ENCODE results near the gene NTPCR. TPM values are rescaled to one million over a fixed set of nuclear protein-coding genes. Genes with fewer than 3 reads are reported as not detected.
A peak's percentile ranks its signal among the peaks of the same experiment; 100 is the strongest.

Gene NTPCR
- total and polyA plus RNA-seq, 10 donors: 18.8 to 42.6 (median 29.8) TPM

GRCh38 chr1:232965912-232966217, 15.5 kb downstream of the NTPCR start:
- Histone ChIP-seq H3K9me3 (no peaks in the 10 kb centered on the region), H3K27ac (peak overlapping the region in 1 of 8 donors; percentile 5), H3K4me1 (peaks cover 0 to 23% (median 9%) of the 10 kb centered on the region in 6 donors), H3K27me3 (replicated peaks in 1 of 7) (no peaks in the 10 kb centered on the region), H3K36me3 (peaks cover 0 to 77% (median 15%) of the 10 kb centered on the region in 6 donors), H3K4me3 (no peak overlapping the region)
- no peak for DNase-seq
- intact Hi-C loops (cut with DNase I; ENCODE audit: low total_unique reads): no loop called here
- 93 to 100% (median 98%) methylated on average over 6 of the region's 6 CpGs for WGBS, 5 donors
- TF ChIP-seq CTCF (IDR thresholded peaks at IDR 0.05 in 8 of 11, conservative IDR thresholded peaks at IDR 0.05 in 3 of 11) (no peak), POLR2A (IDR thresholded peaks at IDR 0.05) (no peak), POLR2AphosphoS5 (IDR thresholded peaks at IDR 0.05) (no peak)

GRCh38 chr1:232966663-232967062, 16.3 kb downstream of the NTPCR start:
- Histone ChIP-seq H3K27me3 (replicated peaks in 1 of 7) (no peaks in the 10 kb centered on the region), H3K36me3 (peaks cover 0 to 77% (median 22%) of the 10 kb centered on the region in 6 donors), H3K9me3 (no peaks in the 10 kb centered on the region), H3K4me1 (peaks cover 0 to 23% (median 9%) of the 10 kb centered on the region in 6 donors), H3K27ac (peak overlapping the region in 2 of 8 donors; percentile 1 to 13), H3K4me3 (no peak overlapping the region)
- no peak for DNase-seq
- no peak for TF ChIP-seq CTCF (IDR thresholded peaks at IDR 0.05 in 8 of 11, conservative IDR thresholded peaks at IDR 0.05 in 3 of 11)
- no peak for TF ChIP-seq POLR2AphosphoS5 (IDR thresholded peaks at IDR 0.05)
- TF ChIP-seq POLR2A (IDR thresholded peaks at IDR 0.05): no peak
- intact Hi-C loops (cut with DNase I; ENCODE audit: low total_unique reads): no loop called here
- 60 to 71% (median 66%) methylated on average over 4 of the region's 4 CpGs for WGBS, 5 donors

GRCh38 chr1:232968391-232968790, 18.0 kb downstream of the NTPCR start:
- no peaks in the 10 kb centered on the region for H3K27me3 ChIP-seq (replicated peaks in 1 of 7)
- H3K4me3 ChIP-seq: no peak overlapping the region
- peaks cover 0 to 13% (median 12%) of the 10 kb centered on the region in 8 donors for H3K9me3 ChIP-seq
- 90 to 99% (median 95%) methylated on average over 5 of the region's 5 CpGs for WGBS, 5 donors
- no peak overlapping the region for H3K27ac ChIP-seq
- peaks cover 0 to 14% (median under 1%) of the 10 kb centered on the region in 6 donors for H3K4me1 ChIP-seq
- peaks cover 0 to 88% (median 36%) of the 10 kb centered on the region in 6 donors for H3K36me3 ChIP-seq
- DNase-seq: no peak
- intact Hi-C loops (cut with DNase I; ENCODE audit: low total_unique reads): no loop called here
- TF ChIP-seq POLR2AphosphoS5 (IDR thresholded peaks at IDR 0.05): no peak
- TF ChIP-seq POLR2A (IDR thresholded peaks at IDR 0.05): no peak
- no peak for TF ChIP-seq CTCF (IDR thresholded peaks at IDR 0.05 in 8 of 11, conservative IDR thresholded peaks at IDR 0.05 in 3 of 11)

GRCh38 chr1:232968965-232969364, 18.6 kb downstream of the NTPCR start:
- WGBS, 5 donors: 36 to 61% (median 52%) methylated on average over 3 of the region's 3 CpGs
- no peak for TF ChIP-seq CTCF (IDR thresholded peaks at IDR 0.05 in 8 of 11, conservative IDR thresholded peaks at IDR 0.05 in 3 of 11)
- no peak for TF ChIP-seq POLR2AphosphoS5 (IDR thresholded peaks at IDR 0.05)
- TF ChIP-seq POLR2A (IDR thresholded peaks at IDR 0.05): no peak
- DNase-seq: no peak
- Histone ChIP-seq H3K4me3 (no peak overlapping the region), H3K9me3 (peaks cover 2 to 19% (median 18%) of the 10 kb centered on the region in 8 donors), H3K27ac (no peak overlapping the region), H3K4me1 (peaks cover 0 to 12% (median 0%) of the 10 kb centered on the region in 6 donors), H3K36me3 (peaks cover 0 to 94% (median 37%) of the 10 kb centered on the region in 6 donors), H3K27me3 (replicated peaks in 1 of 7) (no peaks in the 10 kb centered on the region)
- intact Hi-C loops (cut with DNase I; ENCODE audit: low total_unique reads): no loop called here
